HFFc6 (cell line): ENCODE results near the gene UTP3. TPM values are rescaled to one million over a fixed set of nuclear protein-coding genes. Genes with fewer than 3 reads are reported as not detected.
A peak's percentile ranks its signal among the peaks of the same experiment; 100 is the strongest.

Experiments
- DNase-seq: peaks from one replicate; pipeline ENCODE4 v3.0.0-alpha.2; 2018
- H3K27ac Mint-ChIP-seq: 2 replicates; pipeline ENCODE4 v1.8.0; 2020; ENCODE audit warnings: mild to moderate bottlenecking, mixed read lengths
- H3K27me3 Mint-ChIP-seq: 2 replicates; pipeline ENCODE4 v1.8.0; 2021; ENCODE audit warnings: mild to moderate bottlenecking, moderate library complexity, mixed read lengths; ENCODE audit not compliant: insufficient read depth
- H3K36me3 Mint-ChIP-seq: 2 replicates; pipeline ENCODE4 v1.8.0; 2021; ENCODE audit warnings: low read depth, mixed read lengths
- H3K4me1 Mint-ChIP-seq: 2 replicates; pipeline ENCODE4 v1.8.0; 2020; ENCODE audit warnings: low read depth, mixed read lengths
- H3K4me3 Mint-ChIP-seq: 2 replicates; pipeline ENCODE4 v1.8.0; 2020; ENCODE audit warnings: mild to moderate bottlenecking, moderate library complexity, mixed read lengths
- H3K9me3 Mint-ChIP-seq: 2 replicates; pipeline ENCODE4 v1.8.0; 2020; ENCODE audit warnings: mild to moderate bottlenecking, mixed read lengths
- total RNA-seq, 6 experiments: library from RNA; stranded (reverse); fragmentation: NEBNext Ultra II Directional; extraction: Animal tissue kit (Norgen Biotek cat#: 25700); gene quantifications; 2 replicates in 1 of 6; 3 replicates in 5 of 6; pipeline ENCODE4 v1.2.3, GENCODE V29; 2021
- TF ChIP-seq, protein P1 (sequence below): fragments of 200-600 bp; sonication (generic); IDR thresholded peaks from 2 replicates; pipeline ENCODE4 v1.5.0; 2021; ENCODE audit warnings: antibody characterized with exemption, mild to moderate bottlenecking

Gene UTP3
- total RNA-seq, 6 experiments from 2014 or later = 38.8 to 48.0 (median 43.1) TPM

GRCh38 chr4:70670332-70671014, 17.9 kb upstream of the UTP3 start:
- H3K27me3 Mint-ChIP-seq = no peaks in the 10 kb centered on the region
- peak; percentile 71 for DNase-seq
- no peaks in the 10 kb centered on the region for H3K36me3 Mint-ChIP-seq
- H3K4me1 Mint-ChIP-seq = peaks cover 46% of the 10 kb centered on the region
- TF ChIP-seq, protein P1, sequence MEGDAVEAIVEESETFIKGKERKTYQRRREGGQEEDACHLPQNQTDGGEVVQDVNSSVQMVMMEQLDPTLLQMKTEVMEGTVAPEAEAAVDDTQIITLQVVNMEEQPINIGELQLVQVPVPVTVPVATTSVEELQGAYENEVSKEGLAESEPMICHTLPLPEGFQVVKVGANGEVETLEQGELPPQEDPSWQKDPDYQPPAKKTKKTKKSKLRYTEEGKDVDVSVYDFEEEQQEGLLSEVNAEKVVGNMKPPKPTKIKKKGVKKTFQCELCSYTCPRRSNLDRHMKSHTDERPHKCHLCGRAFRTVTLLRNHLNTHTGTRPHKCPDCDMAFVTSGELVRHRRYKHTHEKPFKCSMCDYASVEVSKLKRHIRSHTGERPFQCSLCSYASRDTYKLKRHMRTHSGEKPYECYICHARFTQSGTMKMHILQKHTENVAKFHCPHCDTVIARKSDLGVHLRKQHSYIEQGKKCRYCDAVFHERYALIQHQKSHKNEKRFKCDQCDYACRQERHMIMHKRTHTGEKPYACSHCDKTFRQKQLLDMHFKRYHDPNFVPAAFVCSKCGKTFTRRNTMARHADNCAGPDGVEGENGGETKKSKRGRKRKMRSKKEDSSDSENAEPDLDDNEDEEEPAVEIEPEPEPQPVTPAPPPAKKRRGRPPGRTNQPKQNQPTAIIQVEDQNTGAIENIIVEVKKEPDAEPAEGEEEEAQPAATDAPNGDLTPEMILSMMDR = no peak
- no peaks in the 10 kb centered on the region for H3K9me3 Mint-ChIP-seq
- peak overlapping the region; percentile 16; the same call in 1 of the 2 replicates for H3K27ac Mint-ChIP-seq
- H3K4me3 Mint-ChIP-seq = no peak overlapping the region

GRCh38 chr4:70671091-70671490, 17.2 kb upstream of the UTP3 start:
- TF ChIP-seq, protein P1 = no peak
- Mint-ChIP-seq H3K9me3 (no peaks in the 10 kb centered on the region), H3K4me1 (peaks cover 41% of the 10 kb centered on the region), H3K27ac (no peak overlapping the region), H3K4me3 (no peak overlapping the region), H3K36me3 (no peaks in the 10 kb centered on the region), H3K27me3 (no peaks in the 10 kb centered on the region)
- DNase-seq = no peak

- no peak overlapping the region for H3K4me3 Mint-ChIP-seq
- H3K27me3 Mint-ChIP-seq = no peaks in the 10 kb centered on the region
- TF ChIP-seq, protein P1 = no peak
- H3K9me3 Mint-ChIP-seq = no peaks in the 10 kb centered on the region
- no peak overlapping the region for H3K27ac Mint-ChIP-seq
- peaks cover 37% of the 10 kb centered on the region for H3K4me1 Mint-ChIP-seq
- no peak for DNase-seq
- H3K36me3 Mint-ChIP-seq = no peaks in the 10 kb centered on the region
Observed at GRCh38 chr4:70674191-70674590, 14.1 kb upstream of the UTP3 start.

DNA sequence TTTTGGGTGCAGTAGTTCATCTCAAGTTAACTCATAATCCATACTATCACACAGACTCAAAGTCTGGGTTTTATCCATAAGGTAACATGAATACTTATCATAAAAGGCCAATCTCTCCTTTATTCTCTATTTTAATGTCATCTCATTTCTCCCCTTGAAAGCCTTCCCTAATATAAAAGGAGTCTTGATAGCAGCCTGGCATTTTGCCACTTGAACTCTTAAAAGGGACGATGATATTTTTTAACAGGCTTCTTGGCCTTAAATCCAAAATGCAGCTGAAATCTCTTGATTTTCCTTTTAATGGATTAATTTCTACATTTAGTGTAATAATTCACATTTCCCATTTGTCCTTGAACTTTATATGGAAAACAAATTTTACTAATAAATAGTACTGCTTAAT, 13.6 kb upstream of the UTP3 start:
- Mint-ChIP-seq H3K36me3 (no peaks in the 10 kb centered on the region), H3K27ac (no peak overlapping the region), H3K27me3 (no peaks in the 10 kb centered on the region), H3K4me3 (no peak overlapping the region), H3K4me1 (peaks cover 35% of the 10 kb centered on the region), H3K9me3 (no peaks in the 10 kb centered on the region)
- TF ChIP-seq, protein P1 = no peak
- DNase-seq = no peak

- H3K36me3 Mint-ChIP-seq = no peaks in the 10 kb centered on the region
- H3K4me1 Mint-ChIP-seq = peaks cover 18% of the 10 kb centered on the region
- no peaks in the 10 kb centered on the region for H3K9me3 Mint-ChIP-seq
- H3K4me3 Mint-ChIP-seq = no peak overlapping the region
- TF ChIP-seq, protein P1 = no peak
- no peak overlapping the region for H3K27ac Mint-ChIP-seq
- no peak for DNase-seq
- no peaks in the 10 kb centered on the region for H3K27me3 Mint-ChIP-seq
Observed at GRCh38 chr4:70676554-70677090, 11.7 kb upstream of the UTP3 start.
